Liver (tissue), 3 donors: ENCODE measurements around the gene SERPINI1.

Source experiments
- EGR1 ChIP-seq, 2 donors: IDR thresholded peaks; 2 replicates each; pipeline ENCODE4 v1.6.1; 2016 to 2018; ENCODE audit warnings: antibody characterized with exemption in 2 of 2, low read depth in 2 of 2
- GABPA ChIP-seq, 2 donors: IDR thresholded peaks in 1 of 2; conservative IDR thresholded peaks in 1 of 2; 2 replicates each; pipeline ENCODE4 v1.6.1; 2016; ENCODE audit warnings: antibody characterized with exemption in 2 of 2, mild to moderate bottlenecking in 1 of 2, moderate library complexity in 1 of 2
- JUND ChIP-seq, 2 donors: IDR thresholded peaks; 2 replicates each; pipeline ENCODE4 v1.6.1; 2016; ENCODE audit warnings: antibody characterized with exemption in 2 of 2
- NR2F2 ChIP-seq: IDR thresholded peaks from 2 replicates; pipeline ENCODE4 v1.6.1; 2016; ENCODE audit warnings: antibody characterized with exemption
- RAD21 ChIP-seq, 2 donors: IDR thresholded peaks; 2 replicates each; pipeline ENCODE4 v1.6.1; 2016; ENCODE audit warnings: antibody characterized with exemption in 2 of 2, mild to moderate bottlenecking in 2 of 2
- SP1 ChIP-seq: IDR thresholded peaks from 2 replicates; pipeline ENCODE4 v1.6.1; 2018; ENCODE audit warnings: antibody characterized with exemption, mild to moderate bottlenecking
- YY1 ChIP-seq: IDR thresholded peaks from 2 replicates; pipeline ENCODE4 v1.6.1; 2016; ENCODE audit warnings: antibody characterized with exemption, mild to moderate bottlenecking
- TF ChIP-seq, protein P1 (sequence below): IDR thresholded peaks from 2 replicates; pipeline ENCODE4 v1.6.1; 2016; ENCODE audit warnings: antibody characterized with exemption, mild to moderate bottlenecking
- TF ChIP-seq, protein P2 (sequence below): fragments of 150-350 bp; IDR thresholded peaks from 2 replicates; pipeline ENCODE4 v1.5.1; 2017; ENCODE audit warnings: improper control_type of control experiment, low read depth, low read length; ENCODE audit not compliant: missing input control
- TF ChIP-seq, protein P3 (sequence below): IDR thresholded peaks from 2 replicates; pipeline ENCODE4 v1.6.1; 2016; ENCODE audit warnings: antibody characterized with exemption
- TF ChIP-seq, protein P4 (sequence below): IDR thresholded peaks from 2 replicates; pipeline ENCODE4 v1.6.1; 2016; ENCODE audit warnings: antibody characterized with exemption
- donor health status: healthy.
- donor health status: healthy.

GRCh38 chr3:167750272-167750971, 14.9 kb downstream of the SERPINI1 start:
- TF ChIP-seq, protein P1, sequence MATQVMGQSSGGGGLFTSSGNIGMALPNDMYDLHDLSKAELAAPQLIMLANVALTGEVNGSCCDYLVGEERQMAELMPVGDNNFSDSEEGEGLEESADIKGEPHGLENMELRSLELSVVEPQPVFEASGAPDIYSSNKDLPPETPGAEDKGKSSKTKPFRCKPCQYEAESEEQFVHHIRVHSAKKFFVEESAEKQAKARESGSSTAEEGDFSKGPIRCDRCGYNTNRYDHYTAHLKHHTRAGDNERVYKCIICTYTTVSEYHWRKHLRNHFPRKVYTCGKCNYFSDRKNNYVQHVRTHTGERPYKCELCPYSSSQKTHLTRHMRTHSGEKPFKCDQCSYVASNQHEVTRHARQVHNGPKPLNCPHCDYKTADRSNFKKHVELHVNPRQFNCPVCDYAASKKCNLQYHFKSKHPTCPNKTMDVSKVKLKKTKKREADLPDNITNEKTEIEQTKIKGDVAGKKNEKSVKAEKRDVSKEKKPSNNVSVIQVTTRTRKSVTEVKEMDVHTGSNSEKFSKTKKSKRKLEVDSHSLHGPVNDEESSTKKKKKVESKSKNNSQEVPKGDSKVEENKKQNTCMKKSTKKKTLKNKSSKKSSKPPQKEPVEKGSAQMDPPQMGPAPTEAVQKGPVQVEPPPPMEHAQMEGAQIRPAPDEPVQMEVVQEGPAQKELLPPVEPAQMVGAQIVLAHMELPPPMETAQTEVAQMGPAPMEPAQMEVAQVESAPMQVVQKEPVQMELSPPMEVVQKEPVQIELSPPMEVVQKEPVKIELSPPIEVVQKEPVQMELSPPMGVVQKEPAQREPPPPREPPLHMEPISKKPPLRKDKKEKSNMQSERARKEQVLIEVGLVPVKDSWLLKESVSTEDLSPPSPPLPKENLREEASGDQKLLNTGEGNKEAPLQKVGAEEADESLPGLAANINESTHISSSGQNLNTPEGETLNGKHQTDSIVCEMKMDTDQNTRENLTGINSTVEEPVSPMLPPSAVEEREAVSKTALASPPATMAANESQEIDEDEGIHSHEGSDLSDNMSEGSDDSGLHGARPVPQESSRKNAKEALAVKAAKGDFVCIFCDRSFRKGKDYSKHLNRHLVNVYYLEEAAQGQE = no peak
- TF ChIP-seq, protein P2, sequence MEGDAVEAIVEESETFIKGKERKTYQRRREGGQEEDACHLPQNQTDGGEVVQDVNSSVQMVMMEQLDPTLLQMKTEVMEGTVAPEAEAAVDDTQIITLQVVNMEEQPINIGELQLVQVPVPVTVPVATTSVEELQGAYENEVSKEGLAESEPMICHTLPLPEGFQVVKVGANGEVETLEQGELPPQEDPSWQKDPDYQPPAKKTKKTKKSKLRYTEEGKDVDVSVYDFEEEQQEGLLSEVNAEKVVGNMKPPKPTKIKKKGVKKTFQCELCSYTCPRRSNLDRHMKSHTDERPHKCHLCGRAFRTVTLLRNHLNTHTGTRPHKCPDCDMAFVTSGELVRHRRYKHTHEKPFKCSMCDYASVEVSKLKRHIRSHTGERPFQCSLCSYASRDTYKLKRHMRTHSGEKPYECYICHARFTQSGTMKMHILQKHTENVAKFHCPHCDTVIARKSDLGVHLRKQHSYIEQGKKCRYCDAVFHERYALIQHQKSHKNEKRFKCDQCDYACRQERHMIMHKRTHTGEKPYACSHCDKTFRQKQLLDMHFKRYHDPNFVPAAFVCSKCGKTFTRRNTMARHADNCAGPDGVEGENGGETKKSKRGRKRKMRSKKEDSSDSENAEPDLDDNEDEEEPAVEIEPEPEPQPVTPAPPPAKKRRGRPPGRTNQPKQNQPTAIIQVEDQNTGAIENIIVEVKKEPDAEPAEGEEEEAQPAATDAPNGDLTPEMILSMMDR = no peak
- TF ChIP-seq EGR1 (IDR thresholded peaks at IDR 0.05; ENCODE audit: low read depth in 2 of 2) (no peak), YY1 (no peak), SP1 (no peak), GABPA (IDR thresholded peaks at IDR 0.05 in 1 of 2, conservative IDR thresholded peaks at IDR 0.05 in 1 of 2) (no peak), NR2F2 (no peak), JUND (IDR thresholded peaks at IDR 0.05) (no peak), RAD21 (IDR thresholded peaks at IDR 0.05) (no peak)
- TF ChIP-seq, protein P3, sequence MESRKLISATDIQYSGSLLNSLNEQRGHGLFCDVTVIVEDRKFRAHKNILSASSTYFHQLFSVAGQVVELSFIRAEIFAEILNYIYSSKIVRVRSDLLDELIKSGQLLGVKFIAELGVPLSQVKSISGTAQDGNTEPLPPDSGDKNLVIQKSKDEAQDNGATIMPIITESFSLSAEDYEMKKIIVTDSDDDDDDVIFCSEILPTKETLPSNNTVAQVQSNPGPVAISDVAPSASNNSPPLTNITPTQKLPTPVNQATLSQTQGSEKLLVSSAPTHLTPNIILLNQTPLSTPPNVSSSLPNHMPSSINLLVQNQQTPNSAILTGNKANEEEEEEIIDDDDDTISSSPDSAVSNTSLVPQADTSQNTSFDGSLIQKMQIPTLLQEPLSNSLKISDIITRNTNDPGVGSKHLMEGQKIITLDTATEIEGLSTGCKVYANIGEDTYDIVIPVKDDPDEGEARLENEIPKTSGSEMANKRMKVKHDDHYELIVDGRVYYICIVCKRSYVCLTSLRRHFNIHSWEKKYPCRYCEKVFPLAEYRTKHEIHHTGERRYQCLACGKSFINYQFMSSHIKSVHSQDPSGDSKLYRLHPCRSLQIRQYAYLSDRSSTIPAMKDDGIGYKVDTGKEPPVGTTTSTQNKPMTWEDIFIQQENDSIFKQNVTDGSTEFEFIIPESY = no peak
- TF ChIP-seq, protein P4, sequence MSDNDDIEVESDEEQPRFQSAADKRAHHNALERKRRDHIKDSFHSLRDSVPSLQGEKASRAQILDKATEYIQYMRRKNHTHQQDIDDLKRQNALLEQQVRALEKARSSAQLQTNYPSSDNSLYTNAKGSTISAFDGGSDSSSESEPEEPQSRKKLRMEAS = no peak
